ENCODE measurements around the gene BAIAP2L1.

The BAIAP2L1 gene

GRCh38 chr7:98251601-98252424 lies 149.1 kb downstream of the BAIAP2L1 start, which contains the start of gene TECPR1:
Gene TECPR1 (minus strand): TSS chr7:98252232. CDS start chr7:98246146, 6,086 bp downstream.
- peaks cover 12% of the 10 kb centered on the region for H3K36me3 ChIP-seq (ENCODE audit: control insufficient read depth, insufficient read depth, low read length)
- 1% methylated on average over 45 to 63 of the region's 69 CpGs for WGBS, 2 experiments (ENCODE audit: insufficient coverage in 2 of 2)
- H3K4me1 ChIP-seq (ENCODE audit: control insufficient read depth, insufficient read depth, low read length, poor library complexity, severe bottlenecking) = peaks cover 5% of the 10 kb centered on the region
- no peak within 1 kb of the TSS for H3K27ac ChIP-seq (ENCODE audit: low read depth, low read length, severe bottlenecking)
- peak within 1 kb of the TSS; percentile 87 for H3K4me3 ChIP-seq (ENCODE audit: extremely low read depth, insufficient read depth, low read length, poor library complexity, severe bottlenecking)
- H3K9me3 ChIP-seq (ENCODE audit: control insufficient read depth, low read length) = no peaks in the 10 kb centered on the region

- Histone ChIP-seq H3K4me1 (ENCODE audit: control insufficient read depth, insufficient read depth, low read length, poor library complexity, severe bottlenecking) (peaks cover 5% of the 10 kb centered on the region), H3K27ac (ENCODE audit: low read depth, low read length, severe bottlenecking) (no peak overlapping the region), H3K9me3 (ENCODE audit: control insufficient read depth, low read length) (no peaks in the 10 kb centered on the region), H3K4me3 (ENCODE audit: extremely low read depth, insufficient read depth, low read length, poor library complexity, severe bottlenecking) (peak overlapping the region; percentile 87), H3K36me3 (ENCODE audit: control insufficient read depth, insufficient read depth, low read length) (peaks cover 6% of the 10 kb centered on the region)
- WGBS, 2 experiments (ENCODE audit: insufficient coverage in 2 of 2) = 0 to 11% methylated on average over 4 to 5 of the region's 9 CpGs
These were observed 149.7 kb downstream of the BAIAP2L1 start for GRCh38 chr7:98251231-98251600.

DNA sequence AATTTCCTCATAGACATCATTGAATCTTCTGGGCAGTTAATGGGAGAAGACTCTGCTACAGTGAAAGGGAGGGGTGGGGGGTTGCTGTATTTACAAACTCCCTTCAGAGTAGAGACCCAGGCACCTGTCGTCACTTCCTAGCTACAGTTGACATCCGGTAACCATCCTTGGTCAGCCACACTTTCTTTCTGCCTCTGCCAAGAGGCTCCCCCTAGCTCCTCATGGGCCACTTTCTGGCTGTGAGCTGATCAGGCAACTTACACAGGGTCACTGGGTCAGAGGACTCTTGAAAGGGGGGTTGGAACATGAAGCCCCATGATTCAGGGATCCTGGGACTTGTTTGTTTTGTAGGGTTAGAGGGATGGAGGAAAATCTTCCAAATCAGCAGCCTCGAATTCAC lies 150.1 kb downstream of the BAIAP2L1 start:
- no peak overlapping the region for H3K4me3 ChIP-seq (ENCODE audit: extremely low read depth, insufficient read depth, low read length, poor library complexity, severe bottlenecking)
- H3K27ac ChIP-seq (ENCODE audit: low read depth, low read length, severe bottlenecking) = no peak overlapping the region
- peaks cover 5% of the 10 kb centered on the region for H3K4me1 ChIP-seq (ENCODE audit: control insufficient read depth, insufficient read depth, low read length, poor library complexity, severe bottlenecking)
- H3K36me3 ChIP-seq (ENCODE audit: control insufficient read depth, insufficient read depth, low read length) = peaks cover 5% of the 10 kb centered on the region
- WGBS, 2 experiments (ENCODE audit: insufficient coverage in 2 of 2) = 39 to 53% methylated on average over 2 of the region's 3 CpGs
- no peaks in the 10 kb centered on the region for H3K9me3 ChIP-seq (ENCODE audit: control insufficient read depth, low read length)

DNA sequence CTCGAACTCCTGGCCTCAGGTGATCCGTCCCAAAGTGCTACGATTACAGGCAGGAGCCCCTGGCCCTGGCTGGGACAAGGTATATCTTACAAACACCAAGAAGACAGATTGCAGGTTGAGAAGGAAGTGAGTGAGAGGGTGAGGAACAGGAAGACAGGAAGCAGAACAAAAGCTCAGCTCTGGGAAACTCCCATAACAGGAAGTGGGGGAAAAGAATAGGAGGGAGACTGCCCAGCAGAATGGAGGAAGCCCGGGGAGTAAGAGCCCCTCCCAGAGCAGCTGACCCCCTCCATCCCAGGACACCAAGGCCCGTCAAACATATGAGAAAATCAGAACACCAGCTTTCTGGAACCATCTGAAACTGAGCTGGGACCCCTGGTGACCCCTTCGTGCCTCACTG lies 151.8 kb downstream of the BAIAP2L1 start:
- Histone ChIP-seq H3K27ac (ENCODE audit: low read depth, low read length, severe bottlenecking) (peak overlapping the region; percentile 10), H3K4me1 (ENCODE audit: control insufficient read depth, insufficient read depth, low read length, poor library complexity, severe bottlenecking) (peaks cover 5% of the 10 kb centered on the region), H3K9me3 (ENCODE audit: control insufficient read depth, low read length) (no peaks in the 10 kb centered on the region), H3K4me3 (ENCODE audit: extremely low read depth, insufficient read depth, low read length, poor library complexity, severe bottlenecking) (no peak overlapping the region), H3K36me3 (ENCODE audit: control insufficient read depth, insufficient read depth, low read length) (peaks cover 5% of the 10 kb centered on the region)
- 78 to 100% methylated on average over 2 to 4 of the region's 6 CpGs for WGBS, 2 experiments (ENCODE audit: insufficient coverage in 2 of 2)

DNA sequence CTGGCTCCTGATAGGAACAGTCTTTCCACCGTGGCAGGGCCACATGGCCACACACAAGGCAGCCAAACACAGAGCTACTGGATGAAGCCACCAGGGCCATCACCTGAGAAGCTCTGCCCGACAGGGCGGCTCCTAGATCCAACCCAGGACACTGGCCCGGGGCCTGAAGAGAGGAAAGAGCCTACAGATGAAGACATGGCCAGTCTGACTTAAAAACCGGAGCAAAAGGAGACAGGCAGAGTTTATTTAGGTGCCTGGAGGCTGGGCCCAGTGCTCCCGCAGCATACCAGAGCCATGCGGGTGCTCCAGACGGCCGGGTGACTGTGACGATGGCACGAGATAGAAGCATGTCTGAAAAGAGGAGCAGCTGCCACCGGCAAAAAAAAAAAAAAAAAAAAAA lies 152.7 kb downstream of the BAIAP2L1 start:
- Histone ChIP-seq H3K4me1 (ENCODE audit: control insufficient read depth, insufficient read depth, low read length, poor library complexity, severe bottlenecking) (peaks cover 5% of the 10 kb centered on the region), H3K9me3 (ENCODE audit: control insufficient read depth, low read length) (no peaks in the 10 kb centered on the region), H3K27ac (ENCODE audit: low read depth, low read length, severe bottlenecking) (no peak overlapping the region), H3K4me3 (ENCODE audit: extremely low read depth, insufficient read depth, low read length, poor library complexity, severe bottlenecking) (no peak overlapping the region), H3K36me3 (ENCODE audit: control insufficient read depth, insufficient read depth, low read length) (peaks cover 5% of the 10 kb centered on the region)
- WGBS, 2 experiments (ENCODE audit: insufficient coverage in 2 of 2) = 92 to 96% methylated on average over 8 to 12 of the region's 12 CpGs

DNA sequence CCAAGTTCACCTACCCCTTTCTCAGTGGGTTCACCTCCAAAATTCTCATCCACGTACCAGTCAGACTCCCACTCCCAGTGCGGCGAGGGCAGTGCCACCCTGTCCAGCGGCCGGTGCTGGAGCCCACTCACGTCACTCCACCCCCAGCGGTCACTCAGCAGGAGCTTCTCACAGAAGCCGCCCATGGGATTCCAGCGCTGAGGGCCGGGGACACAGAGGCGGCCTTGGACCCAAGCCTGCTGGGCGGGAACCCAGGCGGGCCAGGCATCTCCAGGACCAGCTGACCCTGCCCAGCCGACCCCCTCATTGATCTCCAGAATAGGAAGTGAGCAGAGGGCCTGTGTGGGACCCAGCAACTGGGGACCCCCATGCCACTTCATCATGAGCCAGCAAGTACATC lies 156.0 kb downstream of the BAIAP2L1 start:
- H3K4me1 ChIP-seq (ENCODE audit: control insufficient read depth, insufficient read depth, low read length, poor library complexity, severe bottlenecking) = no peaks in the 10 kb centered on the region
- H3K9me3 ChIP-seq (ENCODE audit: control insufficient read depth, low read length) = no peaks in the 10 kb centered on the region
- WGBS, 2 experiments (ENCODE audit: insufficient coverage in 2 of 2) = 90 to 93% methylated on average over 12 to 14 of the region's 14 CpGs
- H3K27ac ChIP-seq (ENCODE audit: low read depth, low read length, severe bottlenecking) = no peak overlapping the region
- H3K36me3 ChIP-seq (ENCODE audit: control insufficient read depth, insufficient read depth, low read length) = peaks cover 16% of the 10 kb centered on the region
- H3K4me3 ChIP-seq (ENCODE audit: extremely low read depth, insufficient read depth, low read length, poor library complexity, severe bottlenecking) = no peak overlapping the region

GRCh38 chr7:98242934-98243333 lies 158.0 kb downstream of the BAIAP2L1 start:
- Histone ChIP-seq H3K27ac (ENCODE audit: low read depth, low read length, severe bottlenecking) (no peak overlapping the region), H3K4me1 (ENCODE audit: control insufficient read depth, insufficient read depth, low read length, poor library complexity, severe bottlenecking) (no peaks in the 10 kb centered on the region)

GRCh38 chr7:98242342-98242741 lies 158.5 kb downstream of the BAIAP2L1 start:
- Histone ChIP-seq H3K9me3 (ENCODE audit: control insufficient read depth, low read length) (no peaks in the 10 kb centered on the region), H3K4me3 (ENCODE audit: extremely low read depth, insufficient read depth, low read length, poor library complexity, severe bottlenecking) (no peak overlapping the region), H3K36me3 (ENCODE audit: control insufficient read depth, insufficient read depth, low read length) (peaks cover 27% of the 10 kb centered on the region), H3K27ac (ENCODE audit: low read depth, low read length, severe bottlenecking) (no peak overlapping the region), H3K4me1 (ENCODE audit: control insufficient read depth, insufficient read depth, low read length, poor library complexity, severe bottlenecking) (no peaks in the 10 kb centered on the region)
- no CpG with 5 or more reads among the region's 1 CpG for WGBS, 2 experiments (ENCODE audit: insufficient coverage in 2 of 2)

More at GRCh38 chr7:98242934-98243333, 158.0 kb downstream of the BAIAP2L1 start:
- H3K9me3 ChIP-seq (ENCODE audit: control insufficient read depth, low read length) = no peaks in the 10 kb centered on the region
- 100% methylated on average over 1 of the region's 4 CpGs; no CpG with 5 or more reads in 1 of the 2 experiments for WGBS, 2 experiments (ENCODE audit: insufficient coverage in 2 of 2)
- peaks cover 29% of the 10 kb centered on the region for H3K36me3 ChIP-seq (ENCODE audit: control insufficient read depth, insufficient read depth, low read length)
- no peak overlapping the region for H3K4me3 ChIP-seq (ENCODE audit: extremely low read depth, insufficient read depth, low read length, poor library complexity, severe bottlenecking)

DNA sequence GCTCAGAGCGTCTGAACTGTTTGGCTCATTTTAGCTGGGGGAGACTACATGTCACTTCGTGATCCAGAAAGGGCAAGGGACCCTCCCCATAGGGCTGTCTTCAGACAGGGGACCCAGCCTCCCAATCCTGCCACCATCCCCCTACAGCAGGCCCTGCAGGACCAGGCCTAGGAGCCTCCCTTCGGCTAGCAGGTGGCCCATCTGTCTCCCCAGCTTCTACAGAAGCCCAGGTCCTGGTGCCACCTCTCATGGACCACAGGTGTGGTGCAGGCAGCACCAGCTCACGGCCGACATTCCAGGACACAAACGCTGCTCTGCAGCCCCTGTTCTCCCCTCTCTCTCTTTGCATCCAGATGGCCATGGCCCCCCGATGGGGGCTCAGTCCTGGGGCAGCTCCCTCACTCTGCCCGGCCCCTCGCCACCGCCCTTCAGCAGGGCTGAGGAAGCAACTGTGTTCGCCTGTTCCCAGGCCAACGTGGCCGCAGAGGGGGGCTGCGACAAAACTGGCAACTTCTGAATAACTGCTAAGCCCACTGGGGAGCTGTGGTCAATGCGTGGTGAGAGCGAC lies 159.1 kb downstream of the BAIAP2L1 start:
- Histone ChIP-seq H3K4me3 (ENCODE audit: extremely low read depth, insufficient read depth, low read length, poor library complexity, severe bottlenecking) (no peak overlapping the region), H3K4me1 (ENCODE audit: control insufficient read depth, insufficient read depth, low read length, poor library complexity, severe bottlenecking) (no peaks in the 10 kb centered on the region), H3K27ac (ENCODE audit: low read depth, low read length, severe bottlenecking) (no peak overlapping the region), H3K36me3 (ENCODE audit: control insufficient read depth, insufficient read depth, low read length) (peaks cover 27% of the 10 kb centered on the region), H3K9me3 (ENCODE audit: control insufficient read depth, low read length) (no peaks in the 10 kb centered on the region)
- 77 to 83% methylated on average over 12 to 16 of the region's 16 CpGs for WGBS, 2 experiments (ENCODE audit: insufficient coverage in 2 of 2)

Measured in mesodermal cell (in vitro differentiated cells).